ENCODE data around the gene FGF11.
"Not testable (repeated sequence)": the region's sequence is repeated elsewhere in the genome, so short reads cannot be mapped to it uniquely, and the experiment has no call there.

FGF11 gene

DNA sequence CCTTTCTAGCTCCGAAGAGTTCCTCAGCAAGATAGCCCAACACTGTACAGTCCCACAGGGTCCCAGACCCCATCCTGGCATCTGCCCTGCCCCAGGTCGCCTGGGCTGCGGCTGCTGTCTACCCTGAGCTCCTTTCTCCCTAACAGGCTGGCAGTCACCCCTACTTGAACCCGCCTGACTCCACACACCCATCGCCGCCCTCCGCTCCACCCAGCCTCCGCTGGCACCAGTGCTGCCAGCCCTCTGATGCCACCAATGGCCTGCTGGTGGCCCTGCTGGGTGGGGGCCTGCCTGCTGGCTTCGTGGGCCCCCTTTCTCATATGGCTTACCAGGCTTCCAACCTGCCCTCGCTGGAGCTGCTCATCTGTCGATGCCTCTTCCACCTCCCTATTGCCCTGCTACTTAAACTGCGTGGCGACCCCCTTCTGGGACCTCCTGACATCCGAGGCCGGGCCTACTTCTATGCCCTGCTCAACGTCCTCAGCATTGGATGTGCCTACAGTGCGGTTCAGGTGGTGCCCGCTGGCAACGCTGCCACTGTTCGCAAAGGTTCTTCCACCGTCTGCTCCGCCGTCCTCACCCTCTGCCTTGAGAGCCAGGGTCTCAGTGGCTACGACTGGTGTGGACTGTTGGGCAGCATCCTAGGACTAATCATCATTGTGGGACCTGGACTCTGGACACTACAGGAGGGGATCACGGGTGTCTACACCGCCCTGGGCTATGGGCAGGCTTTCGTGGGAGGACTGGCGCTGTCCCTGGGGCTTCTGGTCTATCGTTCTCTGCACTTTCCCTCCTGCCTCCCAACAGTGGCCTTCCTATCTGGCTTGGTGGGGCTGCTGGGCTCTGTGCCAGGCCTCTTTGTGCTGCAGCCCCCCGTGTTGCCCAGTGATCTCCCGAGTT, 42.8 kb downstream of the FGF11 start:
- DNase-seq, result not testable (repeated sequence)

DNA sequence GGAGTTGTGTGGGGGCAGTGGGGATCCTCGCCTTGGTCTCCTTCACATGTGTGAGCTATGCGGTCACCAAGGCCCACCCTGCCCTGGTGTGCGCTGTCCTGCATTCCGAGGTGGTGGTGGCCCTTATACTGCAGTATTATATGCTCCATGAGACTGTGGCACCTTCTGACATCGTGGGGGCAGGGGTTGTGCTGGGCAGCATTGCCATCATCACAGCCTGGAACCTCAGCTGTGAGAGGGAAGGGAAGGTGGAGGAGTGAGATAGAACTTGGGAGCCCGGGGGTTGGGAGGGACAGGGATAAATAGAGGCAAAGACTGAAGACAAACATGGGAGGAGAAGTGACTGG, 43.4 kb downstream of the FGF11 start:
- not testable (repeated sequence) for DNase-seq

DNA sequence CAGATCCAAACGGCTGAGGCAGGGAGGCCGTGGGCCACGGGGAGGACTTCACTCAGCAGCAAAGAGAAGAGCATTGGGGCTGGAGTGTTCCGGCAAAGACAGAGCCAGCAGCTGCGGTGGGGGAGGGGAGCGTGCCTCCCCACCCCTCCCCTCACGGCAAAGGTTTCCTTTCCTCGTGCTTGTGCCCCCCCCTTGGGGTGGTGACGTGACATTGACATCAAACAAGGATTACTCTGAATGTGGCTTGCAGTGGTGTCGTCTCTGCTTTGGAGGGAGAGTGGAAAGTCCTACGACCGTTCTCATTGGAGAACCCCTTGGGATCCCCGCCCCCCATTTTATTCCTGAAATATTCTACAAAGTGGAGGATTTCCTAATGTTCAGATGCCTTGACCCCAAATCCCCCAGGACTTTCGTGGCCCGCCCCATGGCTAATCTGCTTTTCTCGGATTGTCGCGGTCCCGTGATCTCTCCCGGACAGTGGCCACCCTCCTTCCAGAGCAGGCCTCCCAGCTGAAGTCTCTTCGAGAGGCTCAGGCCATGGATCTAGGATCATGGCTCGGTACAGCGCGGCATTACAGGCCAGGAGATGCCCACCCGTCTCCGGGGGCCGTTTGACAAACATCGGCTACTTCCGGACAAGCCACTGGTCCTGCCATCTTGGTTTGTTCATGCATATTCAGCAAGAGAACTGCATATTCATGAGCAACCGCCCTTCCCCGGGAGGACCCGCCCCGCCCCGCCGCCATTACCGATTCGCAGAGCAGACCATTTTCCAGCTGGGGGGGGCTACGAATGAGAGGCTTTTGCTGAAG, 44.1 kb downstream of the FGF11 start:
- peak; percentile 93 for DNase-seq

DNA sequence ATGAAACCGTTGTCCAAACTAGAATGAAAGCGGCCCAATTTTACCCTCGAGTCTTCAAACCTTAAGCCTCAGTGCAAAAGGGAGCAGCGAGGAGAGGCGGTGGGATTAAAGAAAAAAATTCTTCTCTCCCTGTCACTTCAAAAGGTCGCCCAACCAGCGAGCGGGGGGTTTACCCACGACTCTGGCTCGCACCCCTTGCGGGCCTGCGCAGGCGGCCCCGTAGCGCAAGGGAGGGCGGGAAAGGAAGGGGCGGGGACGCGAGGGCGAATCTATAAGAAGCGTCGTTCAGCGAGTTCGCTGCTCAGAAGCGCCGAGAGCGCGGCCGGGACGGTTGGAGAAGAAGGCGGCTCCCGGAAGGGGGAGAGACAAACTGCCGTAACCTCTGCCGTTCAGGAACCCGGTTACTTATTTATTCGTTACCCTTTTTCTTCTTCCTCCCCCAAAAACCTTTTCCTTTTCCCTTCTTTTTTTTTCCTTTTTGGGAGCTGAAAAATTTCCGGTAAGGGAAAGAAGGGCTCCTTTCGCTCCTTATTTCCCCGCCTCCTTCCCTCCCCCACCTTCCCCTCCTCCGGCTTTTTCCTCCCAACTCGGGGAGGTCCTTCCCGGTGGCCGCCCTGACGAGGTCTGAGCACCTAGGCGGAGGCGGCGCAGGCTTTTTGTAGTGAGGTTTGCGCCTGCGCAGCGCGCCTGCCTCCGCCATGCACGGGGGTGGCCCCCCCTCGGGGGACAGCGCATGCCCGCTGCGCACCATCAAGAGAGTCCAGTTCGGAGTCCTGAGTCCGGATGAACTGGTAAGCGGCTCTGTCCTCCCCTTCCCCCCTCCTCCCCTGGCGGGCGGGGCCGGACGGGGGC, 45.0 kb downstream of the FGF11 start, which contains the start of gene POLR2A:
POLR2A (plus strand) TSS at position 300 of the 852 bp plus-strand sequence.
- peak; percentile 98 for DNase-seq

DNA sequence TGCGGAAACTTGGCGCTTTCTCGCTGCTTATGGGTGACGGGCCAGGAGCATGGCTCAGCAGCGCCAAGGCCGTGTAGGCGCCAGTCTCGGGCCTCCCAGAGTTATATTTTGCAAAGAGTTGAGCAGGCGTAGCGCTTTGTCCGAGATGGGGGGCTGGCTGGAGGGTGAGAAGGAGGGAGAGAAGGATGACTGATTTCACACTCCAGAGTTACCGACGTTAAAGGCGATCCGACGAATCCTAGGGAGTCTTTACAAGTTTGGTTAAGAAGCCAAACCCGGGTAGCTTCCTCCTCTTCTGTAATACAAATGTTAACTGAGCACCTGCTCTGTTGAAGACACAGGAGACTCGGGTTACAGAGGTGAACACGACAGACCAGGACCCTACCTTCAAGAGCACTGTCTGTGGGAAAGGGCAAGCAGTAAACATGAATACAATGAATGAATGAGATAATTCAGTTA, 45.6 kb downstream of the FGF11 start:
- no peak for DNase-seq

DNA sequence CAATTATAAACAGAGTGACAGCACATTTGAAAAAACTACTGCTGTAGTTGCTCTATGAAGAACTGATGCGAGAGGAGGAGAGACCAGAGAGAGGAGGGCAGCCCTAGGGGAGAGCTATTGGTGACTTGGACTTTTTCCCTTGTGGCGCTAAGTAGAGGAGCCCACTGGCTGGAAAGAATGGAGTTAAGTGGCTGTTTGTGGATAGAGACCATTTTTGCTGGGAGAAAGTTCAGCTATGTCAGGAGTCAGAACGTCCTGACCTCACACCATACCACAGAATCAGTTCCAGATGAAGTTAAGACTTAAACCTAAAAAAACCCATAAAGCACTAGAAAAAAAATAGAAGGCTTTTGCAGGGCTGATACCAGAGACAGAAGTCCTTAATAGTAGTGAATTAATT, 46.9 kb downstream of the FGF11 start:
- DNase-seq, result no peak

DNA sequence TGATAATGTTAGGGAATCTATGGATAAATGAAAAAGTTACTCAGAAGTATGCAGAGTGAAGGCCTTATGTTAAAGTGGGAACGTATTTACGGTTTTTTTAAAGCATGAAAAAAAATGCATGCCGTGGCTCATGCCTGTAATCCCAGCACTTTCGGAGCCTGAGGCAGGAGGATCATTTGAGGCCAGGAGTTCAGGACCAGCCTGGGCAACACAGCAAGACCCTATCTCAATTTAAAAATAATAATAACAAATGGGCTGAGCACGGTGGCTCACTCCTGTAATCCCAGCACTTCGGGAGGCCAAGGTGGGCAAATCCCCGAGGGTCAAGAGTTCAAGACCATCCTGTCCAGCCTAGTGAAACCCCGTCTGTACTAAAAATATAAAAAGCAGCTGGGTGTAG, 50.8 kb downstream of the FGF11 start:
- no peak for DNase-seq

DNA sequence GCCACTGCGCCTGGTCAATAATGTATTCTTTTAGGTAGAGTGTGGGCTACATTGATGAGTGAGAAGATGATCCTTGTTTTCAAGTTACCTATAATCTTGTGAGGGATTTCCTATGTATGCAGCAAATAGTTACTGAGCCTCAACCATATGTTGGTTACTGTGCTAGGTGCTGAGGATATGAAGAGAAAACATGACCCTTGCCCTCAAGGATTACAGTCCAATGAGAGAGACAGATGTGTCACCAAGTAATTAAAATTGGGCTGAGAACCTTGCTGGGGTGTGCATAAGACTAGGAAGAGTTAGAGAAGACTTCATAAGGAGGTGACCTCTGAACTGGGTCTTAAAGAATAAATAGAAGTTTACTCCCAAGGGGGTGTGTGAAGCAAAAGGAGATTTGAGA, 52.3 kb downstream of the FGF11 start:
- no peak for DNase-seq

DNA sequence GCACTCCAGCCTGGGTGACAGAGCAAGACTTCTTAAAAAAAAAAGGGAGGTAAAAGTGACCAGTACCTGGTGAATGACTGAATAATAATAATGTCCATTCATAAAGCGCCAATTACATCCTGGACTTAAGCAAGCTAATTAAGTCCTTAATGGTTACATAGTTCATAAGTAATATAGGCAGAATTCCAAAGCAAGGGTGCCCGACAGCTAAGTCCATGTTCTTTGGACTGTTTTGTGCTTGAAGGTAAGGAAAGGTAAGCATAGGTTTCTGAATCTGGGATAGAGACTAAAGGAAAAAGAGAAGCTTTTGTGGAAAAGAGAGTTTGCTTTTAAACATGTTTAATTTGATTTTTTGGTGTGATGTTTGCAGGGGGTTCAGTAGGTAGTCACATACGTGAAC, 54.6 kb downstream of the FGF11 start:
- DNase-seq, result no peak
